Loucy (cell line): ENCODE measurements around the gene HRH3.
A peak's percentile ranks its signal among the peaks of the same experiment; 100 is the strongest.

Experiments
- H2AFZ ChIP-seq: fragments of 200-600 bp; sonication (generic); 2 replicates; pipeline ENCODE4 v1.6.0; 2016; ENCODE audit warnings: antibody characterized with exemption, mild to moderate bottlenecking, low read length, moderate library complexity
- H3F3A ChIP-seq: fragments of 200-600 bp; 2 replicates; pipeline ENCODE4 v1.6.0; 2016; ENCODE audit warnings: antibody characterized with exemption, low read depth, mild to moderate bottlenecking
- H3K27me3 ChIP-seq: fragments of 200-600 bp; sonication (generic); 2 replicates; pipeline ENCODE4 v1.6.1; 2014; ENCODE audit warnings: low read length, mild to moderate bottlenecking; ENCODE audit not compliant: insufficient read depth, poor library complexity, severe bottlenecking
- H3K36me3 ChIP-seq: fragments of 200-600 bp; sonication (generic); 2 replicates; pipeline ENCODE4 v1.6.1; 2016; ENCODE audit warnings: low read length; ENCODE audit not compliant: insufficient read depth
- H3K4me1 ChIP-seq: fragments of 200-600 bp; sonication (generic); 2 replicates; pipeline ENCODE4 v1.5.1; 2014; ENCODE audit warnings: low read length, mild to moderate bottlenecking; ENCODE audit not compliant: insufficient read depth, poor library complexity, severe bottlenecking
- H3K4me2 ChIP-seq: fragments of 200-600 bp; sonication (generic); 2 replicates; pipeline ENCODE4 v1.6.0; 2014; ENCODE audit warnings: antibody characterized with exemption, low read length, low read depth, mild to moderate bottlenecking; ENCODE audit not compliant: poor library complexity, severe bottlenecking
- H3K4me3 ChIP-seq: fragments of 200-600 bp; sonication (generic); 2 replicates; pipeline ENCODE4 v1.5.1; 2014; ENCODE audit warnings: low read length, mild to moderate bottlenecking, mixed read lengths; ENCODE audit not compliant: poor library complexity, severe bottlenecking
- H3K79me2 ChIP-seq: fragments of 200-600 bp; sonication (generic); 2 replicates; pipeline ENCODE4 v1.6.1; 2014; ENCODE audit warnings: low read length; ENCODE audit not compliant: insufficient read depth
- H3K9ac ChIP-seq: fragments of 200-600 bp; sonication (generic); 2 replicates; pipeline ENCODE4 v1.6.0; 2014; ENCODE audit warnings: mild to moderate bottlenecking, low read depth, low read length, moderate library complexity; ENCODE audit not compliant: poor library complexity, severe bottlenecking
- H3K9me2 ChIP-seq: fragments of 200-600 bp; sonication (generic); replicated peaks from 2 replicates; pipeline ENCODE4 v1.6.1; 2016; ENCODE audit warnings: low read depth, low read length, mixed read lengths
- H3K9me3 ChIP-seq: fragments of 200-600 bp; sonication (generic); 2 replicates; pipeline ENCODE4 v1.6.1; 2014; ENCODE audit warnings: mild to moderate bottlenecking, antibody characterized with exemption, low read length, low read depth; ENCODE audit not compliant: insufficient read depth
- H4K20me1 ChIP-seq: fragments of 200-600 bp; sonication (generic); 2 replicates; pipeline ENCODE4 v1.6.0; 2014; ENCODE audit warnings: antibody characterized with exemption, low read length, mild to moderate bottlenecking; ENCODE audit not compliant: insufficient read depth, poor library complexity, severe bottlenecking
- EZH2phosphoT487 ChIP-seq: fragments of 200-600 bp; IDR thresholded peaks from 2 replicates; pipeline ENCODE4 v1.6.1; 2018; ENCODE audit warnings: antibody characterized with exemption, mild to moderate bottlenecking, moderate library complexity, borderline replicate concordance
- TF ChIP-seq, protein P1 (sequence below): fragments of 200-600 bp; sonication (generic); conservative IDR thresholded peaks from 2 replicates; pipeline ENCODE4 v1.5.1; 2014; ENCODE audit warnings: mild to moderate bottlenecking, antibody characterized with exemption, low read length

The HRH3 gene

DNA sequence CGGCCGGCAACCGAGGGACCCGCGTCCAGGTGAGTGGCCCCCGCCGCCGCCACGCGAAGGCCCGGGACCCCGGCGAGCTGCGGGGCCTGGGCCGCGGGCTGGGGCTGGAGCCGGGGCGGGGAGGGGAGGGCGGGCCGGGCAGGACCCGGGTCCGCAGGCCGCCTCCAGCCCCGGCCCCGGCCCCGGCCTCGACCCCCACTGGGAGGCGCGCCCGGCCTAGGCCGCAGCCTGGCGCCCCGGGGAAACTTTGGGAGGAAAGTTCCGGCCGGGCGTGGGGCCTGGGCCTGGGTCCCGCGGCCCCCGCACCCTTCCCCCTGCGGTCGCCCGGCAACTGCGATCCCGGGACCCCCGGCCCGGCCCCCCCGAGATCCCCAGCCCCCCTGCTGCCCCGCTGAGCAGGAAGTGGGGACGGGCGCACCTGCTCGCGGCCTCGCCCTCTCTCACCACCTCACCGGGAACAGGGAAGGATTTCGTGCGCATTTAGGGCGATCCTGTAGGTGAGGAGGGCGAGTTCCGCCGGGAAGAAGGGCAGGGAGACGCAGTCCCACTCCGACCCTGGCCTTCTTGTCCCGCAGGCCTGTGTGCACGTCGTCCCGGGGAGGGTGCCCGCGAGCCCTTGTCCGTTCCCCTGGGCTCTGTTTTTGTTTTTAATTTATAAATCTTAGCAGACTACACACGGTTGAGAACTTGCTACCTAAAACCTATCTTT lies 18.6 kb upstream of the HRH3 start:
- Histone ChIP-seq H3F3A (no peaks in the 10 kb centered on the region), H3K4me1 (peaks cover 50% of the 10 kb centered on the region), H3K9me3 (no peaks in the 10 kb centered on the region), H3K36me3 (no peaks in the 10 kb centered on the region), H3K9ac (peak overlapping the region; percentile 81), H3K4me2 (peak overlapping the region; percentile 96), H3K9me2 (no peaks in the 10 kb centered on the region), H4K20me1 (peaks cover 44% of the 10 kb centered on the region), H2AFZ (no peak overlapping the region), H3K79me2 (peaks cover 51% of the 10 kb centered on the region), H3K27me3 (no peaks in the 10 kb centered on the region), H3K4me3 (peak overlapping the region; percentile 94)
- TF ChIP-seq EZH2phosphoT487 = no peak
- TF ChIP-seq, protein P1, sequence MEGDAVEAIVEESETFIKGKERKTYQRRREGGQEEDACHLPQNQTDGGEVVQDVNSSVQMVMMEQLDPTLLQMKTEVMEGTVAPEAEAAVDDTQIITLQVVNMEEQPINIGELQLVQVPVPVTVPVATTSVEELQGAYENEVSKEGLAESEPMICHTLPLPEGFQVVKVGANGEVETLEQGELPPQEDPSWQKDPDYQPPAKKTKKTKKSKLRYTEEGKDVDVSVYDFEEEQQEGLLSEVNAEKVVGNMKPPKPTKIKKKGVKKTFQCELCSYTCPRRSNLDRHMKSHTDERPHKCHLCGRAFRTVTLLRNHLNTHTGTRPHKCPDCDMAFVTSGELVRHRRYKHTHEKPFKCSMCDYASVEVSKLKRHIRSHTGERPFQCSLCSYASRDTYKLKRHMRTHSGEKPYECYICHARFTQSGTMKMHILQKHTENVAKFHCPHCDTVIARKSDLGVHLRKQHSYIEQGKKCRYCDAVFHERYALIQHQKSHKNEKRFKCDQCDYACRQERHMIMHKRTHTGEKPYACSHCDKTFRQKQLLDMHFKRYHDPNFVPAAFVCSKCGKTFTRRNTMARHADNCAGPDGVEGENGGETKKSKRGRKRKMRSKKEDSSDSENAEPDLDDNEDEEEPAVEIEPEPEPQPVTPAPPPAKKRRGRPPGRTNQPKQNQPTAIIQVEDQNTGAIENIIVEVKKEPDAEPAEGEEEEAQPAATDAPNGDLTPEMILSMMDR = no peak

DNA sequence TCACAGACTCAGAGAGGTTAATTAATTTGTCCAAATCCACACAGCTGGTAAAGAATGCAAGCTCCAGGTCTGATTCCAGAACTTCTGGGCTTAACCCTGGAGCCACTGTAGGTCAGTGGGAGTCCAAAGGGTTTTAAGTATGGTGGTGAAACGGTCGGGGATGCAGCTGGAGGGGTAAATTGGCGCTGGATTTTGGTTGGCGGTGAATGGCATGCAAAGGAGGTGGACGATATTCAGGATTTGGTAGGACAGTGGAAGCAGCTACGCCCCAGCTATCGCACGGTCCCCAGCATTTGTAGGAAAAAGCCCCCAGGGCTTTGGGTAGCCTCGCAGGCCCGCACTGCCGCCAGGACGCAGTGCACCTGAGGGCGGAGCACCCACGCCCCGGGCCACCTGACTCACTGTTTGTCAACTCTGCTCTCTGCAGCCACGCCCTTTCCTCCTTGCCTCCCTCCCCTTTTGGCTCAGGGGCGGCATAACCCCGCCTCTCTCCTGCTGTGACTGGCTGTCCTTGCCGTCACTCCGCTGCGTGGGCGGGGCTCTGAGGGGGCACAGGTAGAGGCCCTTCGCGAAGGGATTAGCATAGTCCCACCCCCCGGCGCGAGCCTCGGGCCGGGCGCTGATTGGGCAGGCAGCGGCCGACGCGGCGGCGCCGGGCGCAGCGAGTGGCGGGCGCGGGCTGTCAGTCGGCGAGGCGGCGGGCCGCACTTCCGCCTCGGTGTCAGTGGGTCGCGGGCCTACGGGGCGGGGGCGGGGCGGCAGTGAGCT lies 17.9 kb upstream of the HRH3 start, which contains the start of gene OSBPL2:
Gene OSBPL2 (plus strand): TSS at position 721 of the 768 bp plus-strand sequence. CDS start 17,664 bp downstream, outside the sequence.
- Histone ChIP-seq H3F3A (no peaks in the 10 kb centered on the region), H2AFZ (peak within 1 kb of the TSS; percentile 71), H3K4me2 (peak within 1 kb of the TSS; percentile 96), H3K9me3 (no peaks in the 10 kb centered on the region), H3K4me3 (peak within 1 kb of the TSS; percentile 94), H3K9ac (peak within 1 kb of the TSS; percentile 81), H3K9me2 (no peaks in the 10 kb centered on the region), H3K79me2 (peaks cover 44% of the 10 kb centered on the region), H3K4me1 (peaks cover 44% of the 10 kb centered on the region), H4K20me1 (peaks cover 37% of the 10 kb centered on the region), H3K36me3 (no peaks in the 10 kb centered on the region), H3K27me3 (no peaks in the 10 kb centered on the region)
- TF ChIP-seq, protein P1 = no peak
- TF ChIP-seq EZH2phosphoT487 = no peak

DNA sequence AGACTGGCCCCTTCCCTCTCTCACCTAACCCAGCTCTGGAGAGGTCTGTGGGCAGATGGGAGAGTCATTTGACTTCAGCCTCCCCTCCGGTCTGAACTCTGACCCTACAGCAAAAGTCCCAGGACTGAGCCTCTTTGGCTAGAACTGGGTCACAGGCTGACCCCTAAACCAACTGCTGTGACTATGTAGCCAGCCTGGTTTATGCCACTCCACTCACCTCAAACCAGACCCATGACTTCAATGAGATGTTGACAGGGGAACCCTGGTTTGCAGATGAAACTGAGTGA lies 17.4 kb upstream of the HRH3 start:
- Histone ChIP-seq H3K36me3 (no peaks in the 10 kb centered on the region), H3K9ac (no peak overlapping the region), H3K79me2 (peaks cover 39% of the 10 kb centered on the region), H3K9me2 (no peaks in the 10 kb centered on the region), H3K4me2 (peak overlapping the region; percentile 86), H3K4me3 (peak overlapping the region; percentile 69), H3K9me3 (no peaks in the 10 kb centered on the region), H2AFZ (no peak overlapping the region), H4K20me1 (peaks cover 32% of the 10 kb centered on the region), H3K4me1 (peaks cover 38% of the 10 kb centered on the region), H3K27me3 (no peaks in the 10 kb centered on the region), H3F3A (no peaks in the 10 kb centered on the region)
- TF ChIP-seq EZH2phosphoT487 = no peak
- TF ChIP-seq, protein P1 = no peak
